GM12873 (cell line): ENCODE measurements around the gene ABCB8.

Source experiments
- CTCF ChIP-seq: IDR thresholded peaks from 2 replicates; pipeline ENCODE4 v1.5.1; 2012; ENCODE audit warnings: low read depth, mild to moderate bottlenecking, moderate library complexity, low read length, control low read depth; ENCODE audit not compliant: insufficient read depth; ENCODE audit errors: missing control alignments

ABCB8 gene

GRCh38 chr7:151077705-151078232 is 49.5 kb downstream of the ABCB8 start:
- no peak for TF ChIP-seq CTCF

- no peak for TF ChIP-seq CTCF
Observed at GRCh38 chr7:151078233-151079040, 50.2 kb downstream of the ABCB8 start.

GRCh38 chr7:151079199-151079910 is 51.1 kb downstream of the ABCB8 start:
- no peak for TF ChIP-seq CTCF

GRCh38 chr7:151080067-151080521 is 51.8 kb downstream of the ABCB8 start:
- no peak for TF ChIP-seq CTCF

- TF ChIP-seq CTCF = no peak
Observed at GRCh38 chr7:151080522-151081169, 52.4 kb downstream of the ABCB8 start, which contains the start of gene FASTK. Gene FASTK (minus strand): TSS chr7:151080809. CDS start chr7:151080766, 43 bp downstream.

GRCh38 chr7:151081170-151082101 is 53.2 kb downstream of the ABCB8 start:
- no peak for TF ChIP-seq CTCF
